ENCODE results near the gene VAV1. TPM values are rescaled to one million over a fixed set of nuclear protein-coding genes. Genes with fewer than 3 reads are reported as not detected.

The VAV1 gene
- total RNA-seq, 1 donor, result 0.36 TPM

- TF ChIP-seq, protein P1, sequence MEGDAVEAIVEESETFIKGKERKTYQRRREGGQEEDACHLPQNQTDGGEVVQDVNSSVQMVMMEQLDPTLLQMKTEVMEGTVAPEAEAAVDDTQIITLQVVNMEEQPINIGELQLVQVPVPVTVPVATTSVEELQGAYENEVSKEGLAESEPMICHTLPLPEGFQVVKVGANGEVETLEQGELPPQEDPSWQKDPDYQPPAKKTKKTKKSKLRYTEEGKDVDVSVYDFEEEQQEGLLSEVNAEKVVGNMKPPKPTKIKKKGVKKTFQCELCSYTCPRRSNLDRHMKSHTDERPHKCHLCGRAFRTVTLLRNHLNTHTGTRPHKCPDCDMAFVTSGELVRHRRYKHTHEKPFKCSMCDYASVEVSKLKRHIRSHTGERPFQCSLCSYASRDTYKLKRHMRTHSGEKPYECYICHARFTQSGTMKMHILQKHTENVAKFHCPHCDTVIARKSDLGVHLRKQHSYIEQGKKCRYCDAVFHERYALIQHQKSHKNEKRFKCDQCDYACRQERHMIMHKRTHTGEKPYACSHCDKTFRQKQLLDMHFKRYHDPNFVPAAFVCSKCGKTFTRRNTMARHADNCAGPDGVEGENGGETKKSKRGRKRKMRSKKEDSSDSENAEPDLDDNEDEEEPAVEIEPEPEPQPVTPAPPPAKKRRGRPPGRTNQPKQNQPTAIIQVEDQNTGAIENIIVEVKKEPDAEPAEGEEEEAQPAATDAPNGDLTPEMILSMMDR (IDR thresholded peaks at IDR 0.05; ENCODE audit: extremely low read depth, low read depth, low read length), result no peak
Measured at GRCh38 chr19:6806488-6806887, 34.0 kb downstream of the VAV1 start.

GRCh38 chr19:6807291-6807690 lies 34.8 kb downstream of the VAV1 start:
- no peak for DNase-seq (ENCODE audit: insufficient read length, low spot score, missing footprints)
- Histone ChIP-seq H3K4me2 (ENCODE audit: insufficient read depth, low read length) (no peak overlapping the region), H4K20me1 (ENCODE audit: insufficient read depth, low read length) (no peaks in the 10 kb centered on the region), H3K79me2 (ENCODE audit: insufficient read depth, low read length) (no peaks in the 10 kb centered on the region), H3K9me3 (ENCODE audit: low read depth, low read length) (no peaks in the 10 kb centered on the region), H3K27me3 (ENCODE audit: insufficient read depth, low read length) (peaks cover 7% of the 10 kb centered on the region), H3K36me3 (ENCODE audit: insufficient read depth, low read length) (no peaks in the 10 kb centered on the region), H3K4me1 (ENCODE audit: insufficient read depth, low read length) (no peaks in the 10 kb centered on the region), H2AFZ (ENCODE audit: low read length) (no peak overlapping the region), H3K27ac (ENCODE audit: low read depth, low read length) (no peak overlapping the region), H3K4me3 (ENCODE audit: insufficient read depth, low read length) (no peak overlapping the region)
- TF ChIP-seq, protein P1 (IDR thresholded peaks at IDR 0.05; ENCODE audit: extremely low read depth, low read depth, low read length), result no peak

More at GRCh38 chr19:6806488-6806887, 34.0 kb downstream of the VAV1 start:
- Histone ChIP-seq H3K36me3 (ENCODE audit: insufficient read depth, low read length) (no peaks in the 10 kb centered on the region), H3K4me2 (ENCODE audit: insufficient read depth, low read length) (no peak overlapping the region), H3K9me3 (ENCODE audit: low read depth, low read length) (no peaks in the 10 kb centered on the region), H3K4me1 (ENCODE audit: insufficient read depth, low read length) (peaks cover 3% of the 10 kb centered on the region), H3K27ac (ENCODE audit: low read depth, low read length) (no peak overlapping the region), H4K20me1 (ENCODE audit: insufficient read depth, low read length) (no peaks in the 10 kb centered on the region), H2AFZ (ENCODE audit: low read length) (no peak overlapping the region), H3K79me2 (ENCODE audit: insufficient read depth, low read length) (no peaks in the 10 kb centered on the region), H3K27me3 (ENCODE audit: insufficient read depth, low read length) (peaks cover 7% of the 10 kb centered on the region), H3K4me3 (ENCODE audit: insufficient read depth, low read length) (no peak overlapping the region)
- no peak for DNase-seq (ENCODE audit: insufficient read length, low spot score, missing footprints)

GRCh38 chr19:6808494-6808893 lies 36.0 kb downstream of the VAV1 start:
- Histone ChIP-seq H3K9me3 (ENCODE audit: low read depth, low read length) (no peaks in the 10 kb centered on the region), H2AFZ (ENCODE audit: low read length) (no peak overlapping the region), H3K27me3 (ENCODE audit: insufficient read depth, low read length) (no peaks in the 10 kb centered on the region), H3K4me1 (ENCODE audit: insufficient read depth, low read length) (no peaks in the 10 kb centered on the region), H4K20me1 (ENCODE audit: insufficient read depth, low read length) (no peaks in the 10 kb centered on the region), H3K79me2 (ENCODE audit: insufficient read depth, low read length) (no peaks in the 10 kb centered on the region), H3K36me3 (ENCODE audit: insufficient read depth, low read length) (no peaks in the 10 kb centered on the region), H3K4me3 (ENCODE audit: insufficient read depth, low read length) (no peak overlapping the region), H3K27ac (ENCODE audit: low read depth, low read length) (no peak overlapping the region), H3K4me2 (ENCODE audit: insufficient read depth, low read length) (no peak overlapping the region)
- TF ChIP-seq, protein P1 (IDR thresholded peaks at IDR 0.05; ENCODE audit: extremely low read depth, low read depth, low read length), result no peak
- DNase-seq (ENCODE audit: insufficient read length, low spot score, missing footprints), result no peak

GRCh38 chr19:6809262-6809661 lies 36.8 kb downstream of the VAV1 start:
- DNase-seq (ENCODE audit: insufficient read length, low spot score, missing footprints), result no peak
- TF ChIP-seq, protein P1 (IDR thresholded peaks at IDR 0.05; ENCODE audit: extremely low read depth, low read depth, low read length), result no peak
- Histone ChIP-seq H2AFZ (ENCODE audit: low read length) (no peak overlapping the region), H4K20me1 (ENCODE audit: insufficient read depth, low read length) (no peaks in the 10 kb centered on the region), H3K4me3 (ENCODE audit: insufficient read depth, low read length) (no peak overlapping the region), H3K9me3 (ENCODE audit: low read depth, low read length) (no peaks in the 10 kb centered on the region), H3K4me1 (ENCODE audit: insufficient read depth, low read length) (no peaks in the 10 kb centered on the region), H3K27ac (ENCODE audit: low read depth, low read length) (no peak overlapping the region), H3K36me3 (ENCODE audit: insufficient read depth, low read length) (no peaks in the 10 kb centered on the region), H3K79me2 (ENCODE audit: insufficient read depth, low read length) (no peaks in the 10 kb centered on the region), H3K4me2 (ENCODE audit: insufficient read depth, low read length) (no peak overlapping the region), H3K27me3 (ENCODE audit: insufficient read depth, low read length) (no peaks in the 10 kb centered on the region)
